SK-N-SH (cell line): ENCODE results near the gene ZMIZ1. TPM values are rescaled to one million over a fixed set of nuclear protein-coding genes. Genes with fewer than 3 reads are reported as not detected.

Experiments
- CTCF ChIA-PET: fragments of 300-600, 350-600 bp; formaldehyde crosslinking; extraction: SDS; loops from one replicate; lab custom pipeline; 2021; lab: Yijun Ruan, JAX
- POLR2A ChIA-PET: fragments of 350-600 bp; sonication (Branson Sonifier 250); formaldehyde crosslinking; extraction: SDS; loops from one replicate; lab custom pipeline; 2020; ENCODE audit warnings: antibody characterized with exemption, inconsistent platforms; lab: Yijun Ruan, JAX
- DNase-seq: peaks from one replicate; pipeline ENCODE4 v3.0.0; 2012
- H2AFZ ChIP-seq: fragments of 200-600 bp; sonication (generic); 2 replicates; pipeline ENCODE4 v1.8.1; 2016; ENCODE audit warnings: antibody characterized with exemption, mild to moderate bottlenecking, low read depth
- H3F3A ChIP-seq: fragments of 200-600 bp; sonication (generic); replicated peaks from 2 replicates; pipeline ENCODE3; 2016; ENCODE audit warnings: antibody characterized with exemption, mild to moderate bottlenecking; ENCODE audit not compliant: insufficient read depth
- H3K27ac ChIP-seq, 2 experiments: fragments of 200-500 bp in 1 of 2; fragments of 200-600 bp in 1 of 2; sonication (Bioruptor generic) in 1 of 2; sonication (generic), shearing (Covaris generic) in 1 of 2; 2 replicates each; pipeline versions ENCODE4 v1.5.1 to v1.6.1; 2014 to 2016; ENCODE audit warnings: low read depth in 2 of 2, inconsistent platforms in 1 of 2, low read length in 1 of 2, mild to moderate bottlenecking in 1 of 2, mixed read lengths in 1 of 2
- H3K27me3 ChIP-seq: fragments of 200-600 bp; sonication (generic), shearing (Covaris generic); 2 replicates; pipeline ENCODE4 v1.6.1; 2016; ENCODE audit warnings: mixed run types; ENCODE audit not compliant: insufficient read depth
- H3K36me3 ChIP-seq, 2 experiments: fragments of 200-500 bp in 1 of 2; fragments of 200-600 bp in 1 of 2; sonication (Bioruptor generic) in 1 of 2; sonication (generic) in 1 of 2; replicated peaks in 1 of 2; 2 replicates each; pipeline versions ENCODE3 to v1.5.1; 2014 to 2016; ENCODE audit warnings: low read length in 1 of 2, mild to moderate bottlenecking in 1 of 2; ENCODE audit not compliant: insufficient read depth in 2 of 2, control insufficient read depth in 1 of 2
- H3K4me1 ChIP-seq, 2 experiments: fragments of 200-500 bp in 1 of 2; fragments of 200-600 bp in 1 of 2; sonication (Bioruptor generic) in 1 of 2; sonication (generic), shearing (Covaris generic) in 1 of 2; 2 replicates each; pipeline versions ENCODE4 v1.5.1 to v1.6.1; 2014 to 2016; ENCODE audit warnings: low read depth in 1 of 2, low read length in 1 of 2, mixed run types in 1 of 2; ENCODE audit not compliant: insufficient read depth in 2 of 2, control insufficient read depth in 1 of 2
- H3K4me2 ChIP-seq: fragments of 200-600 bp; sonication (generic), shearing (Covaris generic); 2 replicates; pipeline ENCODE4 v1.6.1; 2017; ENCODE audit warnings: mixed run types
- H3K4me3 ChIP-seq, 2 experiments: fragments of 200-500 bp in 1 of 2; fragments of 200-600 bp in 1 of 2; sonication (Bioruptor generic) in 1 of 2; sonication (generic), shearing (Covaris generic) in 1 of 2; 2 replicates each; pipeline versions ENCODE4 v1.5.1 to v1.8.1; 2014 to 2016; ENCODE audit warnings: low read depth in 2 of 2, inconsistent platforms in 1 of 2, low read length in 1 of 2, mild to moderate bottlenecking in 1 of 2, mixed read lengths in 1 of 2, moderate library complexity in 1 of 2
- H3K79me2 ChIP-seq: fragments of 200-600 bp; sonication (generic); 2 replicates; pipeline ENCODE4 v1.8.1; 2017; ENCODE audit warnings: mild to moderate bottlenecking; ENCODE audit not compliant: insufficient read depth
- H3K9ac ChIP-seq: fragments of 200-600 bp; sonication (generic); 2 replicates; pipeline ENCODE4 v1.6.1; 2017; ENCODE audit warnings: mixed run types
- H3K9me2 ChIP-seq: fragments of 200-600 bp; sonication (generic); 2 replicates; pipeline ENCODE4 v1.6.1; 2017; ENCODE audit warnings: mixed run types
- H3K9me3 ChIP-seq: fragments of 200-600 bp; sonication (generic); 2 replicates; pipeline ENCODE4 v1.6.1; 2017; ENCODE audit warnings: mixed run types, mild to moderate bottlenecking, moderate library complexity
- H4K20me1 ChIP-seq: fragments of 200-600 bp; sonication (generic); 2 replicates; pipeline ENCODE4 v1.6.1; 2017; ENCODE audit warnings: mild to moderate bottlenecking, mixed run types; ENCODE audit not compliant: insufficient read depth
- CHD2 ChIP-seq: fragments of 150-350 bp; IDR thresholded peaks from 2 replicates; pipeline ENCODE4 v1.6.1; 2018; ENCODE audit warnings: low read length; ENCODE audit not compliant: partially characterized antibody
- CTCF ChIP-seq: fragments of 200-600 bp; sonication (generic); IDR thresholded peaks from 2 replicates; pipeline ENCODE4 v1.6.1; 2017; ENCODE audit warnings: antibody characterized with exemption, mild to moderate bottlenecking, moderate library complexity
- EP300 ChIP-seq, 2 experiments: IDR thresholded peaks; 2 replicates each; pipeline versions ENCODE4 v1.4.0 to v1.6.1; 2012; ENCODE audit warnings: borderline replicate concordance in 1 of 2, low read depth in 1 of 2, low read length in 1 of 2
- FOSL2 ChIP-seq: IDR thresholded peaks from 2 replicates; pipeline ENCODE4 v1.4.0; 2012; ENCODE audit warnings: low read depth, mild to moderate bottlenecking, moderate library complexity, borderline replicate concordance
- FOXJ3 ChIP-seq: sonication (generic); formaldehyde crosslinking; IDR thresholded peaks from 2 replicates; pipeline ENCODE4 v1.5.1; 2020; ENCODE audit warnings: mild to moderate bottlenecking, missing genetic modification reagents
- FOXM1 ChIP-seq: IDR thresholded peaks from 2 replicates; pipeline ENCODE4 v1.4.0; 2012; ENCODE audit warnings: low read depth, mild to moderate bottlenecking
- GABPA ChIP-seq: IDR thresholded peaks from 2 replicates; pipeline ENCODE4 v1.4.0; 2012; ENCODE audit warnings: low read depth, mild to moderate bottlenecking
- GATA2 ChIP-seq: sonication (generic); formaldehyde crosslinking; IDR thresholded peaks from 2 replicates; pipeline ENCODE4 v1.5.0; 2020; ENCODE audit warnings: mild to moderate bottlenecking, missing genetic modification reagents
- IRF3 ChIP-seq: fragments of 150-350 bp; IDR thresholded peaks from 2 replicates; pipeline ENCODE4 v1.6.1; 2016; ENCODE audit warnings: mild to moderate bottlenecking, low read depth, low read length
- JUND ChIP-seq: IDR thresholded peaks from 2 replicates; pipeline ENCODE4 v1.4.0; 2012
- MAX ChIP-seq: IDR thresholded peaks from 2 replicates; pipeline ENCODE4 v1.4.0; 2012; ENCODE audit warnings: low read depth
- MXI1 ChIP-seq: IDR thresholded peaks from 2 replicates; pipeline ENCODE4 v1.6.1; 2012; ENCODE audit warnings: mild to moderate bottlenecking, low read depth, low read length, improper control_type of control experiment
- NFIC ChIP-seq: IDR thresholded peaks from 2 replicates; pipeline ENCODE4 v1.4.0; 2012; ENCODE audit warnings: borderline replicate concordance
- RAD21 ChIP-seq: IDR thresholded peaks from 2 replicates; pipeline ENCODE4 v1.6.1; 2012; ENCODE audit warnings: mild to moderate bottlenecking, low read length
- REST ChIP-seq: IDR thresholded peaks from 2 replicates; pipeline ENCODE4 v1.6.1; 2012; ENCODE audit warnings: mild to moderate bottlenecking, low read depth, low read length, moderate library complexity
- SIN3A ChIP-seq: IDR thresholded peaks from 2 replicates; pipeline ENCODE4 v1.6.1; 2012; ENCODE audit warnings: low read depth, mild to moderate bottlenecking, low read length, moderate library complexity, borderline replicate concordance
- SMC3 ChIP-seq: IDR thresholded peaks from 2 replicates; pipeline ENCODE4 v1.6.1; 2012; ENCODE audit warnings: low read depth, low read length, improper control_type of control experiment
- USF2 ChIP-seq: fragments of 150-350 bp; IDR thresholded peaks from 2 replicates; pipeline ENCODE4 v1.6.1; 2017; ENCODE audit warnings: antibody characterized with exemption, low read length, low read depth, borderline replicate concordance
- YY1 ChIP-seq: IDR thresholded peaks from 2 replicates; pipeline ENCODE4 v1.4.0; 2012; ENCODE audit warnings: low read depth, mild to moderate bottlenecking
- WGBS: methylation state at CpG from one replicate; pipeline ENCODE4 v1.1.6; 2017; ENCODE audit warnings: low lambda C conversion rate; 5-methylcytosine and 5-hydroxymethylcytosine counted together
- polyA plus RNA-seq, 3 experiments: library from polyadenylated mRNA; depleted of rRNA; stranded (reverse); fragments of >200 nt; gene quantifications; 2 replicates each; pipeline ENCODE4 v1.2.3, GENCODE V29; 2012

Gene ZMIZ1
- polyA plus RNA-seq, 1 of the 3 experiments (the other 2 are of a cell fraction), result 23.5 TPM

GRCh38 chr10:79319115-79319771 is 250.5 kb downstream of the ZMIZ1 start (continued):
- TF ChIP-seq CHD2, result no peak
- TF ChIP-seq RAD21, result no peak
- TF ChIP-seq GABPA, result no peak

GRCh38 chr10:79320316-79320715 is 251.6 kb downstream of the ZMIZ1 start:
- Histone ChIP-seq H3K27me3 (no peaks in the 10 kb centered on the region), H3K9ac (no peak overlapping the region), H3K4me2 (no peak overlapping the region), H3K79me2 (no peaks in the 10 kb centered on the region), H2AFZ (no peak overlapping the region), H3K27ac (peak overlapping the region in 1 of 2 experiments; percentile 45; a peak in 2 of 4 replicates), H3F3A (peaks cover 43% of the 10 kb centered on the region), H4K20me1 (no peaks in the 10 kb centered on the region), H3K36me3 (peaks cover 0 to 9% of the 10 kb centered on the region in 2 experiments), H3K4me1 (peaks cover 35 to 43% of the 10 kb centered on the region in 2 experiments; a peak in 3 of 4 replicates), H3K4me3 (no peak overlapping the region), H3K9me3 (no peaks in the 10 kb centered on the region), H3K9me2 (no peaks in the 10 kb centered on the region)
- TF ChIP-seq RAD21, result no peak
- TF ChIP-seq GATA2, result no peak
- no peak for TF ChIP-seq IRF3
- TF ChIP-seq MAX, result no peak
- TF ChIP-seq USF2, result no peak
- no peak for TF ChIP-seq CHD2
- TF ChIP-seq MXI1, result no peak
- no peak for TF ChIP-seq FOSL2
- no peak for TF ChIP-seq EP300 (IDR thresholded peaks at IDR 0.05; ENCODE audit: borderline replicate concordance in 1 of 2, low read depth in 1 of 2, low read length in 1 of 2)
- TF ChIP-seq NFIC, result no peak
- TF ChIP-seq REST, result no peak
- TF ChIP-seq FOXM1, result no peak
- no peak for TF ChIP-seq FOXJ3
- TF ChIP-seq YY1, result no peak
- TF ChIP-seq SIN3A, result no peak
- no peak for TF ChIP-seq JUND
- no peak for TF ChIP-seq SMC3
- no peak for TF ChIP-seq CTCF
- DNase-seq, result no peak
- POLR2A ChIA-PET, result no interaction called here
- WGBS, result 93% methylated on average over 2 of the region's 2 CpGs
- CTCF ChIA-PET, result interaction anchor here (1.2 kb wide), 1 partner anchor 12 kb away, joined by 4 read pairs; no protein-coding TSS in a partner anchor
